ENCODE data around the gene CLEC4M. TPM values are rescaled to one million over a fixed set of nuclear protein-coding genes. Genes with fewer than 3 reads are reported as not detected.
"Not testable (repeated sequence)": the region's sequence is repeated elsewhere in the genome, so short reads cannot be mapped to it uniquely, and the experiment has no call there.

The CLEC4M gene
- total RNA-seq, 1 donor from 2014 or later = 0.36 TPM

DNA sequence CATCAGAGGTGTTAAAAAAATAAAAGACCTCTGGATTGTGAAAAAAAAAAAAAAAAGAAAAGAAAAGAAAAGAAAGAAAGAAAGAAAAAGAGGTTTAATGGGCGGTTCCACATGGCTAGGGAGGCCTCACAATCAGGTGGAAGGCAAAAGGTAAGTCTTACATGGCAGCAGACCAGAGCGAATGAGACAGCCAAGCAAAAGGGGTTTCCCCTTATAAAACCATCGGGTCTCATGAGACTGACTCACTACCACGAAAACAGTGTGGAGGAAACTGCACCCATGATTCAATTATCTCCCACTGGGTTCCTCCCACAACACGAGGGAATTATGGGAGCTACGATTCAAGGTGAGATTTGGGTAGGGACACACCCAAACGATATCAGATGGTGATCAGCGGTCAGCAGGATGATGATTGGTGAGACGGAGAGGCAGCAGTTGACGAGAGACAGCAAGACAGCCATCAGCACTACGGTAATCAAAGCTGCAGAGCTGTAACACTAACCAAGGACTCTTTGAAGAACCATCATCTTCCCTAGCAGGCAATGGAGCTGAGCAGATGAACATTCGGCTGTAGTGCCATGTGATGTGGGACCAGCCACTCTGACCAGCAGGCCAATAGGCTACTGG lies 11.8 kb upstream of the CLEC4M start:
- no peaks in the 10 kb centered on the region for H3K4me1 Mint-ChIP-seq (ENCODE audit: low read depth)
- no peaks in the 10 kb centered on the region for H3K36me3 Mint-ChIP-seq (ENCODE audit: insufficient read depth)
- TF ChIP-seq, protein P1, sequence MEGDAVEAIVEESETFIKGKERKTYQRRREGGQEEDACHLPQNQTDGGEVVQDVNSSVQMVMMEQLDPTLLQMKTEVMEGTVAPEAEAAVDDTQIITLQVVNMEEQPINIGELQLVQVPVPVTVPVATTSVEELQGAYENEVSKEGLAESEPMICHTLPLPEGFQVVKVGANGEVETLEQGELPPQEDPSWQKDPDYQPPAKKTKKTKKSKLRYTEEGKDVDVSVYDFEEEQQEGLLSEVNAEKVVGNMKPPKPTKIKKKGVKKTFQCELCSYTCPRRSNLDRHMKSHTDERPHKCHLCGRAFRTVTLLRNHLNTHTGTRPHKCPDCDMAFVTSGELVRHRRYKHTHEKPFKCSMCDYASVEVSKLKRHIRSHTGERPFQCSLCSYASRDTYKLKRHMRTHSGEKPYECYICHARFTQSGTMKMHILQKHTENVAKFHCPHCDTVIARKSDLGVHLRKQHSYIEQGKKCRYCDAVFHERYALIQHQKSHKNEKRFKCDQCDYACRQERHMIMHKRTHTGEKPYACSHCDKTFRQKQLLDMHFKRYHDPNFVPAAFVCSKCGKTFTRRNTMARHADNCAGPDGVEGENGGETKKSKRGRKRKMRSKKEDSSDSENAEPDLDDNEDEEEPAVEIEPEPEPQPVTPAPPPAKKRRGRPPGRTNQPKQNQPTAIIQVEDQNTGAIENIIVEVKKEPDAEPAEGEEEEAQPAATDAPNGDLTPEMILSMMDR (IDR thresholded peaks at IDR 0.05; ENCODE audit: unreplicated experiment) = no peak
- DNase-seq (ENCODE audit: low spot score, unreplicated experiment) = no peak
- no peak overlapping the region for H3K27ac Mint-ChIP-seq
- peaks cover 31% of the 10 kb centered on the region for H3K27me3 Mint-ChIP-seq
- H3K4me3 Mint-ChIP-seq (ENCODE audit: low read depth) = no peak overlapping the region
- H3K9me3 Mint-ChIP-seq (ENCODE audit: low read depth) = peaks cover 17% of the 10 kb centered on the region

DNA sequence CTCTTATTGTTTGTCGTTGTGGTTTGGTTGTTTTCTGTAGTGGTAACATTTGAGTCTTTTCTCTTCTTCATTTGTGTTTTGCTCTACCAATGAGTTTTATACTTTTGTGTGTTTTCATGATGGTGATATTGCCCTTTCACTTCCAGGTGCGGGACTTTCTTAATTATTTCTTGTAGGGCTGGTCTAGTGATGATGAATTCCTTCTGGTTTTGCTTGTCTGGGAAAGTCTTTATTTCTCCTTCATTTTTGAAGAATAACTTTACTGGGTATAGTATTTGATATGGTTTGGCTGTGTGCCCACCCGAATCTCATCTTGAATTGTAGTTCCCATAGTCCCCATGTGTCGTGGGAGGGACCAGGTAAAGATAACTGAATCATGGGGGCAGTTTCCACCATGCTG lies 6.8 kb upstream of the CLEC4M start:
- Mint-ChIP-seq H3K4me3 (ENCODE audit: low read depth) (no peak overlapping the region), H3K36me3 (ENCODE audit: insufficient read depth) (peaks cover 2% of the 10 kb centered on the region), H3K9me3 (ENCODE audit: low read depth) (peaks cover 38% of the 10 kb centered on the region), H3K27me3 (peaks cover 20% of the 10 kb centered on the region), H3K4me1 (ENCODE audit: low read depth) (no peaks in the 10 kb centered on the region), H3K27ac (no peak overlapping the region)
- TF ChIP-seq, protein P1 (IDR thresholded peaks at IDR 0.05; ENCODE audit: unreplicated experiment) = no peak
- DNase-seq (ENCODE audit: low spot score, unreplicated experiment) = no peak

DNA sequence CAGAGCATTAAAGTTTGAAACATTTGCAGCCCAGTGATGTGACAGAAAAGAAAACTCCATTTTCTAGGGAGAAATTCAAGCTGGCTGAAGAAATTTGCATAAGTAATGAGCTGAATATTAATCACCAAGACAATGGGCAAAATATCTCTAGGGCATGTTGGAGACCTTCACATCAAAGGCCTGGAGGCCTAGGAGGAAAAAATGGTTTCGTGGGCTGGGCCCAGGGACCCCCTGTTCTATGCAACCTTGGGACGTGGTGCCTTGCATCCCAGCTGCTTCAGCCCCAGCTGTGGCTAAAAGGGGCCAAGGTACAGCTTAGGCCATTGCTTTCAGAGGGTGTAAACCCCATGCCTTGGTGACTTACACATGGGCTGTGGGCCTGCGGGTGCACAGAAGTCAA lies 5.7 kb upstream of the CLEC4M start:
- TF ChIP-seq, protein P1 (IDR thresholded peaks at IDR 0.05; ENCODE audit: unreplicated experiment) = no peak
- Mint-ChIP-seq H3K27me3 (peaks cover 16% of the 10 kb centered on the region), H3K4me1 (ENCODE audit: low read depth) (no peaks in the 10 kb centered on the region), H3K9me3 (ENCODE audit: low read depth) (peaks cover 38% of the 10 kb centered on the region), H3K36me3 (ENCODE audit: insufficient read depth) (peaks cover 2% of the 10 kb centered on the region), H3K27ac (no peak overlapping the region), H3K4me3 (ENCODE audit: low read depth) (no peak overlapping the region)
- no peak for DNase-seq (ENCODE audit: low spot score, unreplicated experiment)

DNA sequence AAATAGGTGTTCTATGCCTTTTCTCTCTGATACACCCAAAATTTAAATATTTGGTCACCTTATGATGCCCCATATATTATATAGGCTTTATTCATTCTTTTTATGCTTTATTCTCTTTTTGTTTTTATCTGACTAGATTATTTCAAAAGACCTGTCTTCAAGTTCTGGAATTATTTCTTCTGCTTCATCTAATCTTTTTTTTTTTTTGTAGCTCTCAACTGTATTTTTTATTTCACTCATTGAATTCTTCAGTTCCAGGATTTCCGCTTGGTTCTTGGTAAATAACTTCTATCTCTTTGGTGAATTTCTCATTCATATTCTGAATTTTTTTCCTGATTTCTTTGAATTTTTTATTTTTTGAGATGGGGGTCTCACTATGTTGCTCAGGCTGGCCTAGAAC lies 3.9 kb upstream of the CLEC4M start:
- no peak overlapping the region for H3K27ac Mint-ChIP-seq
- no peak for DNase-seq (ENCODE audit: low spot score, unreplicated experiment)
- H3K4me1 Mint-ChIP-seq (ENCODE audit: low read depth) = peaks cover 3% of the 10 kb centered on the region
- H3K27me3 Mint-ChIP-seq = peaks cover 20% of the 10 kb centered on the region
- H3K36me3 Mint-ChIP-seq (ENCODE audit: insufficient read depth) = peaks cover 2% of the 10 kb centered on the region
- H3K4me3 Mint-ChIP-seq (ENCODE audit: low read depth) = no peak overlapping the region
- peaks cover 37% of the 10 kb centered on the region for H3K9me3 Mint-ChIP-seq (ENCODE audit: low read depth)
- TF ChIP-seq, protein P1 (IDR thresholded peaks at IDR 0.05; ENCODE audit: unreplicated experiment) = no peak

DNA sequence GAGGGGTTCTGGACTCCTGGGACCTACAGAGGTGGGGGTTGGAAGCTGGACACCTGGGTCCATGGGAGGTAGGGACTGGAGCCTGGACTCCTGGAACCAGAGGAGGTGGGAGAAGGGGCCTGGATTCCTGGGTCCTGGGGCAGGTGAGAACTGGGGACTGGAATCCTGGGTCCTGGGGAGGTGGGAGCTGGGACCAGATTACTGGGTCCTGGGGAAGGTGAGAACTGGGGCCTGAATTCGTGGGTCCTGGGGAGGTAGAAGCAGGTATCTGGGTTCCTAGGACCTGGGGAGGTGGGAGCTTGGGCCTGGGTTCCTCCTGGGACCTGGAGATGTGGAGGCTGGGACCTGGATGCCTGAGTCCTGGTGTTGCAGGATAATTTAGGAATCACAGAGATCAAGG lies 653 bp downstream of the CLEC4M start:
- H3K4me1 Mint-ChIP-seq (ENCODE audit: low read depth) = peaks cover 4% of the 10 kb centered on the region
- no peaks in the 10 kb centered on the region for H3K36me3 Mint-ChIP-seq (ENCODE audit: insufficient read depth)
- H3K4me3 Mint-ChIP-seq (ENCODE audit: low read depth) = no peak overlapping the region
- peaks cover 23% of the 10 kb centered on the region for H3K27me3 Mint-ChIP-seq
- peaks cover 10% of the 10 kb centered on the region for H3K9me3 Mint-ChIP-seq (ENCODE audit: low read depth)
- TF ChIP-seq, protein P1 (IDR thresholded peaks at IDR 0.05; ENCODE audit: unreplicated experiment) = no peak
- no peak for DNase-seq (ENCODE audit: low spot score, unreplicated experiment)
- H3K27ac Mint-ChIP-seq = no peak overlapping the region

DNA sequence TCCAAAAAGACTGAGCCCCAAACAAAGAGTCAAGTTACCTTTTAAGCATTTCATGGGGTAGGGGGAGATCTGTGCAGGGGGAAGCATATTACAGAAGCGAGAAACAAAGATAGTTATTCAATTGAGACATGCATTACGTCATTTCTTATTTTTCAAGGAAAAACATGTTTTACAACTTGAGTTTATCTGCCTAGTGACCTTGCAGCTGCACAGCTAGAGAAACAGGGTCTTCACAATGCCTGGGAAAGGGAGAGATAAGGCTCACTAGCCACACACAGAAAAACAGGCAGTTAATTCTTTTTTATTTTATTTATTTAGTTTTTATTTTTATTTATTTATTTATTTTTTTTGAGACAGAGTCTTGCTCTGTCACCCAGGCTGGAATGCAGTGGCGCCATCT lies 1.1 kb downstream of the CLEC4M start:
- not testable (repeated sequence) for H3K4me3 Mint-ChIP-seq (ENCODE audit: low read depth); H3K27ac Mint-ChIP-seq; DNase-seq (ENCODE audit: low spot score, unreplicated experiment); H3K4me1 Mint-ChIP-seq (ENCODE audit: low read depth); H3K9me3 Mint-ChIP-seq (ENCODE audit: low read depth); H3K36me3 Mint-ChIP-seq (ENCODE audit: insufficient read depth)
- peaks cover 28% of the 10 kb centered on the region for H3K27me3 Mint-ChIP-seq

DNA sequence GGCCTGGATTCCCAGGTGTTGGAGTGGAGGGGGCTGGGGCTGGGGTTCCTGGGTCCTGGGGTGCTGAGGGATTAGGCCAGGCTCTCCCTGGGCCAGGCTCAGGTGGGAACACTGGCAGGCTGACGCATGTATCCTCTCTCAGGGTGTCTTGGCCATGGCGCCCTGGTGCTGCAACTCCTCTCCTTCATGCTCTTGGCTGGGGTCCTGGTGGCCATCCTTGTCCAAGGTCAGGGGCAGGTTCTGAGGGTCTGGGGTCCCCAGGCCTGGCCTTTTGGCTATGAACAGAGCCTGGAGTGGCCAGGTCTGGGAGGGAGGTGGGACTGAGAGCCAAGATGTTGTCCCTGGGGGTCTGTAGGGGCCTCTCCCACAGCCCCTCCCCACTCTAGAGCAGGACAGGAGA lies 2.0 kb downstream of the CLEC4M start:
- H3K27me3 Mint-ChIP-seq = peaks cover 35% of the 10 kb centered on the region
- not testable (repeated sequence) for DNase-seq (ENCODE audit: low spot score, unreplicated experiment); H3K27ac Mint-ChIP-seq; H3K4me1 Mint-ChIP-seq (ENCODE audit: low read depth); H3K9me3 Mint-ChIP-seq (ENCODE audit: low read depth); H3K36me3 Mint-ChIP-seq (ENCODE audit: insufficient read depth); H3K4me3 Mint-ChIP-seq (ENCODE audit: low read depth)

All from progenitor cell of endocrine pancreas (in vitro differentiated cells).